SK-N-SH (cell line): Measurements from ENCODE around the gene NFATC2IP. TPM values are rescaled to one million over a fixed set of nuclear protein-coding genes. Genes with fewer than 3 reads are reported as not detected.

Experiments
- CTCF ChIA-PET: fragments of 300-600, 350-600 bp; formaldehyde crosslinking; extraction: SDS; loops from one replicate; lab custom pipeline; 2021; lab: Yijun Ruan, JAX
- POLR2A ChIA-PET: fragments of 350-600 bp; sonication (Branson Sonifier 250); formaldehyde crosslinking; extraction: SDS; loops from one replicate; lab custom pipeline; 2020; ENCODE audit warnings: antibody characterized with exemption, inconsistent platforms; lab: Yijun Ruan, JAX
- DNase-seq: peaks from one replicate; pipeline ENCODE4 v3.0.0; 2012
- H2AFZ ChIP-seq: fragments of 200-600 bp; sonication (generic); 2 replicates; pipeline ENCODE4 v1.8.1; 2016; ENCODE audit warnings: antibody characterized with exemption, mild to moderate bottlenecking, low read depth
- H3F3A ChIP-seq: fragments of 200-600 bp; sonication (generic); replicated peaks from 2 replicates; pipeline ENCODE3; 2016; ENCODE audit warnings: antibody characterized with exemption, mild to moderate bottlenecking; ENCODE audit not compliant: insufficient read depth
- H3K27ac ChIP-seq, 2 experiments: fragments of 200-500 bp in 1 of 2; fragments of 200-600 bp in 1 of 2; sonication (Bioruptor generic) in 1 of 2; sonication (generic), shearing (Covaris generic) in 1 of 2; 2 replicates each; pipeline versions ENCODE4 v1.5.1 to v1.6.1; 2014 to 2016; ENCODE audit warnings: low read depth in 2 of 2, inconsistent platforms in 1 of 2, low read length in 1 of 2, mild to moderate bottlenecking in 1 of 2, mixed read lengths in 1 of 2
- H3K27me3 ChIP-seq: fragments of 200-600 bp; sonication (generic), shearing (Covaris generic); 2 replicates; pipeline ENCODE4 v1.6.1; 2016; ENCODE audit warnings: mixed run types; ENCODE audit not compliant: insufficient read depth
- H3K36me3 ChIP-seq, 2 experiments: fragments of 200-500 bp in 1 of 2; fragments of 200-600 bp in 1 of 2; sonication (Bioruptor generic) in 1 of 2; sonication (generic) in 1 of 2; replicated peaks in 1 of 2; 2 replicates each; pipeline versions ENCODE3 to v1.5.1; 2014 to 2016; ENCODE audit warnings: low read length in 1 of 2, mild to moderate bottlenecking in 1 of 2; ENCODE audit not compliant: insufficient read depth in 2 of 2, control insufficient read depth in 1 of 2
- H3K4me1 ChIP-seq, 2 experiments: fragments of 200-500 bp in 1 of 2; fragments of 200-600 bp in 1 of 2; sonication (Bioruptor generic) in 1 of 2; sonication (generic), shearing (Covaris generic) in 1 of 2; 2 replicates each; pipeline versions ENCODE4 v1.5.1 to v1.6.1; 2014 to 2016; ENCODE audit warnings: low read depth in 1 of 2, low read length in 1 of 2, mixed run types in 1 of 2; ENCODE audit not compliant: insufficient read depth in 2 of 2, control insufficient read depth in 1 of 2
- H3K4me2 ChIP-seq: fragments of 200-600 bp; sonication (generic), shearing (Covaris generic); 2 replicates; pipeline ENCODE4 v1.6.1; 2017; ENCODE audit warnings: mixed run types
- H3K4me3 ChIP-seq, 2 experiments: fragments of 200-500 bp in 1 of 2; fragments of 200-600 bp in 1 of 2; sonication (Bioruptor generic) in 1 of 2; sonication (generic), shearing (Covaris generic) in 1 of 2; 2 replicates each; pipeline versions ENCODE4 v1.5.1 to v1.8.1; 2014 to 2016; ENCODE audit warnings: low read depth in 2 of 2, inconsistent platforms in 1 of 2, low read length in 1 of 2, mild to moderate bottlenecking in 1 of 2, mixed read lengths in 1 of 2, moderate library complexity in 1 of 2
- H3K79me2 ChIP-seq: fragments of 200-600 bp; sonication (generic); 2 replicates; pipeline ENCODE4 v1.8.1; 2017; ENCODE audit warnings: mild to moderate bottlenecking; ENCODE audit not compliant: insufficient read depth
- H3K9ac ChIP-seq: fragments of 200-600 bp; sonication (generic); 2 replicates; pipeline ENCODE4 v1.6.1; 2017; ENCODE audit warnings: mixed run types
- H3K9me2 ChIP-seq: fragments of 200-600 bp; sonication (generic); 2 replicates; pipeline ENCODE4 v1.6.1; 2017; ENCODE audit warnings: mixed run types
- H3K9me3 ChIP-seq: fragments of 200-600 bp; sonication (generic); 2 replicates; pipeline ENCODE4 v1.6.1; 2017; ENCODE audit warnings: mixed run types, mild to moderate bottlenecking, moderate library complexity
- H4K20me1 ChIP-seq: fragments of 200-600 bp; sonication (generic); 2 replicates; pipeline ENCODE4 v1.6.1; 2017; ENCODE audit warnings: mild to moderate bottlenecking, mixed run types; ENCODE audit not compliant: insufficient read depth
- CHD2 ChIP-seq: fragments of 150-350 bp; IDR thresholded peaks from 2 replicates; pipeline ENCODE4 v1.6.1; 2018; ENCODE audit warnings: low read length; ENCODE audit not compliant: partially characterized antibody
- CTCF ChIP-seq: fragments of 200-600 bp; sonication (generic); IDR thresholded peaks from 2 replicates; pipeline ENCODE4 v1.6.1; 2017; ENCODE audit warnings: antibody characterized with exemption, mild to moderate bottlenecking, moderate library complexity
- ELF1 ChIP-seq: IDR thresholded peaks from 2 replicates; pipeline ENCODE4 v1.4.0; 2012
- EP300 ChIP-seq, 2 experiments: IDR thresholded peaks; 2 replicates each; pipeline versions ENCODE4 v1.4.0 to v1.6.1; 2012; ENCODE audit warnings: borderline replicate concordance in 1 of 2, low read depth in 1 of 2, low read length in 1 of 2
- FOSL2 ChIP-seq: IDR thresholded peaks from 2 replicates; pipeline ENCODE4 v1.4.0; 2012; ENCODE audit warnings: low read depth, mild to moderate bottlenecking, moderate library complexity, borderline replicate concordance
- FOXM1 ChIP-seq: IDR thresholded peaks from 2 replicates; pipeline ENCODE4 v1.4.0; 2012; ENCODE audit warnings: low read depth, mild to moderate bottlenecking
- IRF3 ChIP-seq: fragments of 150-350 bp; IDR thresholded peaks from 2 replicates; pipeline ENCODE4 v1.6.1; 2016; ENCODE audit warnings: mild to moderate bottlenecking, low read depth, low read length
- JUND ChIP-seq: IDR thresholded peaks from 2 replicates; pipeline ENCODE4 v1.4.0; 2012
- NFIC ChIP-seq: IDR thresholded peaks from 2 replicates; pipeline ENCODE4 v1.4.0; 2012; ENCODE audit warnings: borderline replicate concordance
- NRF1 ChIP-seq: IDR thresholded peaks from 2 replicates; pipeline ENCODE4 v1.6.1; 2012; ENCODE audit warnings: low read depth, mild to moderate bottlenecking, low read length
- POLR2AphosphoS5 ChIP-seq: IDR thresholded peaks from 2 replicates; pipeline ENCODE4 v1.6.1; 2012; ENCODE audit warnings: low read depth, low read length
- RAD21 ChIP-seq: IDR thresholded peaks from 2 replicates; pipeline ENCODE4 v1.6.1; 2012; ENCODE audit warnings: mild to moderate bottlenecking, low read length
- RCOR1 ChIP-seq: fragments of 150-350 bp; IDR thresholded peaks from 2 replicates; pipeline ENCODE4 v1.6.1; 2017; ENCODE audit warnings: antibody characterized with exemption, low read length
- SIN3A ChIP-seq: IDR thresholded peaks from 2 replicates; pipeline ENCODE4 v1.6.1; 2012; ENCODE audit warnings: low read depth, mild to moderate bottlenecking, low read length, moderate library complexity, borderline replicate concordance
- SMC3 ChIP-seq: IDR thresholded peaks from 2 replicates; pipeline ENCODE4 v1.6.1; 2012; ENCODE audit warnings: low read depth, low read length, improper control_type of control experiment
- TAF1 ChIP-seq: IDR thresholded peaks from 2 replicates; pipeline ENCODE4 v1.6.1; 2012; ENCODE audit warnings: low read depth, mild to moderate bottlenecking, low read length, moderate library complexity, borderline replicate concordance
- TCF12 ChIP-seq: IDR thresholded peaks from 2 replicates; pipeline ENCODE4 v1.4.0; 2012
- USF1 ChIP-seq: IDR thresholded peaks from 2 replicates; pipeline ENCODE4 v1.4.0; 2012; ENCODE audit warnings: low read depth, borderline replicate concordance
- USF2 ChIP-seq: fragments of 150-350 bp; IDR thresholded peaks from 2 replicates; pipeline ENCODE4 v1.6.1; 2017; ENCODE audit warnings: antibody characterized with exemption, low read length, low read depth, borderline replicate concordance
- YY1 ChIP-seq: IDR thresholded peaks from 2 replicates; pipeline ENCODE4 v1.4.0; 2012; ENCODE audit warnings: low read depth, mild to moderate bottlenecking
- WGBS: methylation state at CpG from one replicate; pipeline ENCODE4 v1.1.6; 2017; ENCODE audit warnings: low lambda C conversion rate; 5-methylcytosine and 5-hydroxymethylcytosine counted together
- polyA plus RNA-seq, 3 experiments: library from polyadenylated mRNA; depleted of rRNA; stranded (reverse); fragments of >200 nt; gene quantifications; 2 replicates each; pipeline ENCODE4 v1.2.3, GENCODE V29; 2012

NFATC2IP gene
- polyA plus RNA-seq, 1 of the 3 experiments (the other 2 are of a cell fraction) = 41.9 TPM

GRCh38 chr16:28936784-28937155 is 14.0 kb upstream of the NFATC2IP start:
- H3K4me1 ChIP-seq = no peaks in the 10 kb centered on the region
- POLR2A ChIA-PET = no interaction called here
- no peaks in the 10 kb centered on the region for H3K9me2 ChIP-seq
- DNase-seq = no peak
- 86% methylated on average over 12 of the region's 26 CpGs for WGBS
- H3F3A ChIP-seq = no peaks in the 10 kb centered on the region
- no peak overlapping the region for H3K4me2 ChIP-seq
- CTCF ChIA-PET = interaction anchor here (1.8 kb wide), 1 partner anchor 8 kb away, joined by 5 read pairs; no protein-coding TSS in a partner anchor
- H3K79me2 ChIP-seq = no peaks in the 10 kb centered on the region
- H2AFZ ChIP-seq = no peak overlapping the region
- H3K9ac ChIP-seq = no peak overlapping the region
- H3K9me3 ChIP-seq = no peaks in the 10 kb centered on the region
- H3K27ac ChIP-seq = no peak overlapping the region
- no peaks in the 10 kb centered on the region for H3K36me3 ChIP-seq
- H3K4me3 ChIP-seq = no peak overlapping the region
- no peaks in the 10 kb centered on the region for H3K27me3 ChIP-seq
- no peaks in the 10 kb centered on the region for H4K20me1 ChIP-seq
- TF ChIP-seq TAF1 = no peak
- TF ChIP-seq SMC3 = no peak
- no peak for TF ChIP-seq POLR2AphosphoS5

GRCh38 chr16:28937222-28937876 is 13.4 kb upstream of the NFATC2IP start:
- Histone ChIP-seq H3K27ac (no peak overlapping the region), H3K9me2 (no peaks in the 10 kb centered on the region), H3K9ac (no peak overlapping the region), H2AFZ (no peak overlapping the region), H4K20me1 (no peaks in the 10 kb centered on the region), H3F3A (no peaks in the 10 kb centered on the region), H3K4me2 (no peak overlapping the region), H3K4me3 (no peak overlapping the region), H3K36me3 (no peaks in the 10 kb centered on the region), H3K79me2 (no peaks in the 10 kb centered on the region), H3K27me3 (no peaks in the 10 kb centered on the region), H3K4me1 (no peaks in the 10 kb centered on the region), H3K9me3 (no peaks in the 10 kb centered on the region)
- no peak for TF ChIP-seq TCF12
- no peak for TF ChIP-seq EP300 (IDR thresholded peaks at IDR 0.05; ENCODE audit: borderline replicate concordance in 1 of 2, low read depth in 1 of 2, low read length in 1 of 2)
- TF ChIP-seq ELF1 = no peak
- 0 out of 2 replicates have a peak, but pooled peaks have one; percentile 12 for TF ChIP-seq CTCF
- no peak for TF ChIP-seq YY1
- TF ChIP-seq RCOR1 = no peak
- no peak for TF ChIP-seq NRF1
- 83% methylated on average over 9 of the region's 14 CpGs for WGBS
- no peak for DNase-seq
- CTCF ChIA-PET = no interaction called here
- POLR2A ChIA-PET = no interaction called here

- Histone ChIP-seq H3K9me2 (no peaks in the 10 kb centered on the region), H3F3A (no peaks in the 10 kb centered on the region), H3K27ac (no peak overlapping the region), H3K9me3 (no peaks in the 10 kb centered on the region), H3K4me2 (no peak overlapping the region), H3K4me3 (no peak overlapping the region), H2AFZ (no peak overlapping the region), H3K36me3 (no peaks in the 10 kb centered on the region), H3K4me1 (no peaks in the 10 kb centered on the region), H3K9ac (no peak overlapping the region), H3K79me2 (no peaks in the 10 kb centered on the region), H3K27me3 (no peaks in the 10 kb centered on the region), H4K20me1 (no peaks in the 10 kb centered on the region)
- ChIA-PET POLR2A (no interaction called here), CTCF (interaction anchor here (1.0 kb wide), 2 partner anchors 35 to 58 kb away, joined by 3 read pairs; no protein-coding TSS in a partner anchor)
- WGBS = 79% methylated on average over 4 of the region's 7 CpGs
- no peak for DNase-seq
- no peak for TF ChIP-seq IRF3
- no peak for TF ChIP-seq JUND
- TF ChIP-seq FOSL2 = no peak
- TF ChIP-seq FOXM1 = no peak
- no peak for TF ChIP-seq TCF12
- no peak for TF ChIP-seq RAD21
- TF ChIP-seq USF2 = no peak
- no peak for TF ChIP-seq SIN3A
- no peak for TF ChIP-seq NFIC
- TF ChIP-seq CHD2 = no peak
- no peak for TF ChIP-seq USF1
Measured at GRCh38 chr16:28938721-28939120, 12.0 kb upstream of the NFATC2IP start.
